ENCODE data around the gene ELOVL7. TPM values are rescaled to one million over a fixed set of nuclear protein-coding genes. Genes with fewer than 3 reads are reported as not detected.

Gene ELOVL7
- total and polyA plus RNA-seq, 2 donors (not counting 1 experiment from before 2014, with no cell fraction given), result under 0.01 to 0.07 TPM

GRCh38 chr5:60727033-60727679 lies 116.9 kb downstream of the ELOVL7 start:
- H3K4me1 ChIP-seq (ENCODE audit: control insufficient read depth, extremely low read depth, insufficient read depth, low read length), result no peaks in the 10 kb centered on the region
- no peaks in the 10 kb centered on the region for H3K79me2 ChIP-seq (ENCODE audit: control insufficient read depth, insufficient read depth, low read length)
- no peak overlapping the region for H3K27ac ChIP-seq (ENCODE audit: insufficient read depth, low read length)
- no peaks in the 10 kb centered on the region for H4K20me1 ChIP-seq (ENCODE audit: control insufficient read depth, extremely low read depth, insufficient read depth, low read length)
- H3K27me3 ChIP-seq (ENCODE audit: control insufficient read depth, insufficient read depth, low read length), result no peaks in the 10 kb centered on the region
- no peak for DNase-seq (ENCODE audit: low read depth in 2 of 2)
- TF ChIP-seq CTCF (conservative IDR thresholded peaks at IDR 0.05 in 1 of 2, IDR thresholded peaks at IDR 0.05 in 1 of 2; ENCODE audit: low read depth in 1 of 2, low read length in 2 of 2) (no peak), EZH2 (IDR thresholded peaks at IDR 0.05; ENCODE audit: low read length, missing control alignments) (no peak)
- H3K9me3 ChIP-seq (ENCODE audit: control insufficient read depth, insufficient read depth, low read depth, low read length), result no peaks in the 10 kb centered on the region
- H3K4me2 ChIP-seq (ENCODE audit: extremely low read depth, insufficient read depth, low read length), result no peak overlapping the region
- H2AFZ ChIP-seq (ENCODE audit: low read length), result no peak overlapping the region
- H3K36me3 ChIP-seq (ENCODE audit: control insufficient read depth, insufficient read depth, low read length), result no peaks in the 10 kb centered on the region
- H3K4me3 ChIP-seq (replicated peaks in 1 of 4; ENCODE audit: control extremely low read depth in 1 of 4, insufficient read depth in 1 of 4, low read depth in 3 of 4, low read length in 4 of 4), result no peak overlapping the region
- no peak overlapping the region for H3K9ac ChIP-seq (ENCODE audit: insufficient read depth, low read length)

- no peak overlapping the region for H3K9ac ChIP-seq (ENCODE audit: insufficient read depth, low read length)
- no peaks in the 10 kb centered on the region for H3K27me3 ChIP-seq (ENCODE audit: control insufficient read depth, insufficient read depth, low read length)
- TF ChIP-seq CTCF (conservative IDR thresholded peaks at IDR 0.05 in 1 of 2, IDR thresholded peaks at IDR 0.05 in 1 of 2; ENCODE audit: low read depth in 1 of 2, low read length in 2 of 2), result no peak
- TF ChIP-seq EZH2 (IDR thresholded peaks at IDR 0.05; ENCODE audit: low read length, missing control alignments), result no peak
- H3K36me3 ChIP-seq (ENCODE audit: control insufficient read depth, insufficient read depth, low read length), result no peaks in the 10 kb centered on the region
- no peak overlapping the region for H3K4me2 ChIP-seq (ENCODE audit: extremely low read depth, insufficient read depth, low read length)
- no peaks in the 10 kb centered on the region for H4K20me1 ChIP-seq (ENCODE audit: control insufficient read depth, extremely low read depth, insufficient read depth, low read length)
- DNase-seq (ENCODE audit: low read depth in 2 of 2), result no peak
- H3K4me1 ChIP-seq (ENCODE audit: control insufficient read depth, extremely low read depth, insufficient read depth, low read length), result no peaks in the 10 kb centered on the region
- H2AFZ ChIP-seq (ENCODE audit: low read length), result no peak overlapping the region
- H3K79me2 ChIP-seq (ENCODE audit: control insufficient read depth, insufficient read depth, low read length), result no peaks in the 10 kb centered on the region
- no peak overlapping the region for H3K27ac ChIP-seq (ENCODE audit: insufficient read depth, low read length)
- H3K4me3 ChIP-seq (replicated peaks in 1 of 4; ENCODE audit: control extremely low read depth in 1 of 4, insufficient read depth in 1 of 4, low read depth in 3 of 4, low read length in 4 of 4), result no peak overlapping the region
- no peaks in the 10 kb centered on the region for H3K9me3 ChIP-seq (ENCODE audit: control insufficient read depth, insufficient read depth, low read depth, low read length)
Observed at GRCh38 chr5:60724126-60724525, 119.9 kb downstream of the ELOVL7 start.

GRCh38 chr5:60722416-60722815 lies 121.7 kb downstream of the ELOVL7 start:
- no peak overlapping the region for H3K4me3 ChIP-seq (replicated peaks in 1 of 4; ENCODE audit: control extremely low read depth in 1 of 4, insufficient read depth in 1 of 4, low read depth in 3 of 4, low read length in 4 of 4)
- H4K20me1 ChIP-seq (ENCODE audit: control insufficient read depth, extremely low read depth, insufficient read depth, low read length), result no peaks in the 10 kb centered on the region
- H3K79me2 ChIP-seq (ENCODE audit: control insufficient read depth, insufficient read depth, low read length), result no peaks in the 10 kb centered on the region
- no peak for TF ChIP-seq CTCF (conservative IDR thresholded peaks at IDR 0.05 in 1 of 2, IDR thresholded peaks at IDR 0.05 in 1 of 2; ENCODE audit: low read depth in 1 of 2, low read length in 2 of 2)
- TF ChIP-seq EZH2 (IDR thresholded peaks at IDR 0.05; ENCODE audit: low read length, missing control alignments), result no peak
- no peaks in the 10 kb centered on the region for H3K4me1 ChIP-seq (ENCODE audit: control insufficient read depth, extremely low read depth, insufficient read depth, low read length)
- H2AFZ ChIP-seq (ENCODE audit: low read length), result no peak overlapping the region
- no peaks in the 10 kb centered on the region for H3K36me3 ChIP-seq (ENCODE audit: control insufficient read depth, insufficient read depth, low read length)
- DNase-seq (ENCODE audit: low read depth in 2 of 2), result no peak
- no peak overlapping the region for H3K4me2 ChIP-seq (ENCODE audit: extremely low read depth, insufficient read depth, low read length)
- H3K27ac ChIP-seq (ENCODE audit: insufficient read depth, low read length), result no peak overlapping the region
- H3K9me3 ChIP-seq (ENCODE audit: control insufficient read depth, insufficient read depth, low read depth, low read length), result no peaks in the 10 kb centered on the region
- H3K9ac ChIP-seq (ENCODE audit: insufficient read depth, low read length), result no peak overlapping the region
- no peaks in the 10 kb centered on the region for H3K27me3 ChIP-seq (ENCODE audit: control insufficient read depth, insufficient read depth, low read length)

Data from fibroblast of lung (primary cell).